AG08396 (cell line): ENCODE data around the gene TPGS1.

ENCODE experiments used
- DNase-seq: peaks from one replicate; pipeline ENCODE4 v3.0.0; 2012; ENCODE audit warnings: low spot score, mixed read lengths

TPGS1 gene

GRCh38 chr19:518598-519231, 11.4 kb downstream of the TPGS1 start:
- no peak for DNase-seq

- DNase-seq, result no peak
These were observed 12.2 kb downstream of the TPGS1 start for GRCh38 chr19:519449-519865.

GRCh38 chr19:522726-523125, 15.4 kb downstream of the TPGS1 start:
- DNase-seq, result no peak

DNA sequence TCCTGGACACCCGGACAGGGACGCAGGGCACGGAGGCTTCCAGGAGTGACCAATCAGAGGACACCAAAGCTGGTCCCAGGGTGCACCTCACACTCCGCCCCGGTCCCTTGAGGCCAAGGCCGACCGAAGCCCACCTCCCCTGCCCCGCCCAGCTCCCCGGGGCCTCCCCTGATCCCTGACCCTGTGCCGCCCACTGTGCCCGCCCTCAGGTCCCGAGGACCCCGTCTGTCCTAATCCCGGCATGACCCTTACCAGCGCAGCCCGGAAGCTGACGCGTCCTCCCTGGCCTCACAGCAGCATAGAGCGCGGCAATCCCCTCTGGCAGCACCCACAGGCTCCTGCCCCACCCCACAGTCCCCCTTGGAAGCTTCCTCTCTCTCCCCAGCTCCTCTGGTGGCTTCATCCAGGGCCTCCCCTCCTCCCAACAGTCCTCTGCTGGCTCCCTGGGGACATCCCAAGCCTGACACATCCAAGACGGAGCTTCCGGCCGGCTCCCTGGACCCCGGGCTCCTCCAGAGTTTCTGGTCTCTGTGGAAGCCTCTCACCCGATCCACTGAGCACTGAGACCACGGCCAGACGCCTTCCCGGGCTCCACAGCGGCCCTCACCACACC, 16.9 kb downstream of the TPGS1 start:
- DNase-seq, result no peak

DNA sequence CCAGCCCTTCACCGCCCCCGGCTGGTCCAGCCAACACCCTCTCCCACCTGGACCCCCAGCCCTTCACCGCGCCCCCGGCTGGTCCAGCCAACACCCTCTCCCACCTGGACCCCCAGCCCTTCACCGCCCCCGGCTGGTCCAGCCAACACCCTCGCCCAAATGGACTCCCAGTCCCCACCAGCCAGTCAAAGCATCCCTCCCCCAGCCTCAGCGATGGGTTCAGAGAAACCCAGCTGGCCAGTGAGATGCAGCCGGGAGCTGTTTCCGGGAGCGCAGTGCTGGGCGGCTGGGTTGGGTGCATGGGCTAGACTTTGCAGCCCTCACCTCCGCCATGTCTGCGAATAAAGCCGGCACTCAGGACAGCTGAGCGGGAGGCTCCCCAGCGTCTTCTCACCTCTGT, 17.7 kb downstream of the TPGS1 start:
- no peak for DNase-seq

- no peak for DNase-seq
These were observed 18.6 kb downstream of the TPGS1 start for GRCh38 chr19:525857-526419.

GRCh38 chr19:530134-531008, 23.1 kb downstream of the TPGS1 start:
- no peak for DNase-seq

DNA sequence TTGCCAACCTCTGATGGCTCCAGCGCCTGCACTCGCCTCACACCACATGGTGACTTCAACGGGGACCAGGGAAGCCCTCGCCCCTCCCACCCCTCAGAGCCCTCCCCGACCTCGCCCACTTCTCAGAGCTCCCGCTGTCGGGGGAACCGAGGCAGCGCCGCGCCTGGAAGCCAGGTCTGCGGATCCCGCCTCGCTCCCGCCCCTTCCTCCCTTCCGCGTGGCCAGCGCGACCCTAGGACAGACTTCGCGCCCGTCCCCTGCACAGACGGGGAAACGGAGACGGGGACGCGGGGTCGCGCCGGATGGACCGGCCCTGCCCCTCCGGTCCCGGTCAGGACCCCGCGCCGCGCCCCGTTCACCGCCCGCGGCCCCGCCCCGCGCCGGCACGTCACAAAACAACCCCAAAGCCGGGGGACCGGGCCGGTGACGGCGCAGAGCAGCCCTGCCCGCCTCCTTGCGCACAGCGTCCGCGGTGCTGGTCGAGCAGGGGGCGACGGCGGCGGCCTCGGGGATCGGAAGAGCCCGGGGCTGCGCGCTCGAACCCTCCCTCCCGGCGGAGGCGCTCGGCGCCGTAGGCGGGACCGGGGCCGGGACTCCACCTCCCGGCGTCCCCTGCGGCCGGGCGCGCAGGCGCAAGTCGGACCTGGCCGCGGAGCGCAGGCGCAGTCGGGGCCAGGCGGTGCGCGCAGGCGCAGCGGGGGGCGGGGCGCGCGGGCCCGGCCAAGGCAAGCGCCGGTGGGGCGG, 23.9 kb downstream of the TPGS1 start:
- peak; percentile 100 for DNase-seq

DNA sequence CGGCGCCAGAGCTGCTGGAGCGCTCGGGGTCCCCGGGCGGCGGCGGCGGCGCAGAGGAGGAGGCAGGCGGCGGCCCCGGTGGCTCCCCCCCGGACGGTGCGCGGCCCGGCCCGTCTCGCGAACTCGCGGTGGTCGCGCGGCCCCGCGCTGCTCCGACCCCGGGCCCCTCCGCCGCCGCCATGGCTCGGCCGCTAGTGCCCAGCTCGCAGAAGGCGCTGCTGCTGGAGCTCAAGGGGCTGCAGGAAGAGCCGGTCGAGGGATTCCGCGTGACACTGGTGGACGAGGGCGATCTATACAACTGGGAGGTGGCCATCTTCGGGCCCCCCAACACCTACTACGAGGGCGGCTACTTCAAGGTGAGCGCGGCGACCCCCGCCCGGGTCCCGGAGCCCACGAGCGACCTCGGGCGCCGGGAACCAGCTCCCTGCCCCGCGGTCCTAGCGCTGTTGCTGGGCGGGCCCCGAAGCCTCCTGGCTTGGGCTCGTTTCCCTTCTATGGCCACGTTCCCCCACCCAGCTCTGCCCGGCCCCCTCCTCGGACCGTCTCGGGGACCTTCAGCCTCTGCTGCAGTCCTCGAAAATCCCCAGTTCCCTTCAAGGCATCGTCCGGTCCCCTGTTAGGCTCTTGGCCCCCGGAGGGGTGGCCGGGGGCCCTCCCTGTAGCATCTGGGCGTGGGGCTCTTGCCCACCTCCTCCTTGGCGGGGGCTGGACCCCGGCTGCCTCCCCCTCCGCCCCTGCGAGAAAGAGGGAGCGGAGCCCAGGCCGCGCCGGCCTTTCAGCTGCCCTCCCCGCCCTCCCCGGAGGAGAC, 24.7 kb downstream of the TPGS1 start, which contains the start of gene CDC34:
Gene CDC34, plus strand, starts transcription at position 8 of the 808 bp plus-strand sequence. Its CDS starts 172 bp downstream, at position 180.
- DNase-seq, result peak; percentile 53

GRCh38 chr19:532561-533363, 25.5 kb downstream of the TPGS1 start:
- DNase-seq, result peak; percentile 82

- no peak for DNase-seq
These were observed 26.2 kb downstream of the TPGS1 start for GRCh38 chr19:533364-534058.

DNA sequence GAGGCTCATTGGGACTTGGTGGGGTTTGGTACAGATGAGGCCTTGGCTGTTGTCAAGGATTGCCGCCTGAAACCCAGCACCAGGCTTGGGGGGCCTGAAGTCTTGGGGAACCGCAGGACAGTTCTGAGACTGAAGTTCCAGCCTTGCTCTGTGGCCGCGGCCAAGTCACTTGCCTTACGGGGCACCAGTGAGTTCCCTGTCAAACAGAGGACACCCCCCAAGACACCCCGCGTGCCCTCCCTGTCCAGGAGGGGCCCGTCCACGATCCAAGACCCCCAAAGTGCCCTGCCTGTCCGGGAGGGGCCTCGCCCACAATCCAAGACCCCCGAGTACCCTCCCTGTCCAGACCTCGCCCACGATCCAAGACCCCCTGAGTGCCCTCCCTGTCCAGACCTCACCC, 26.8 kb downstream of the TPGS1 start:
- DNase-seq, result no peak

- no peak for DNase-seq
These were observed 27.9 kb downstream of the TPGS1 start for GRCh38 chr19:535017-535835.

- DNase-seq, result no peak
These were observed 29.0 kb downstream of the TPGS1 start for GRCh38 chr19:536031-536880.

- DNase-seq, result no peak
These were observed 29.6 kb downstream of the TPGS1 start for GRCh38 chr19:536881-537404.

DNA sequence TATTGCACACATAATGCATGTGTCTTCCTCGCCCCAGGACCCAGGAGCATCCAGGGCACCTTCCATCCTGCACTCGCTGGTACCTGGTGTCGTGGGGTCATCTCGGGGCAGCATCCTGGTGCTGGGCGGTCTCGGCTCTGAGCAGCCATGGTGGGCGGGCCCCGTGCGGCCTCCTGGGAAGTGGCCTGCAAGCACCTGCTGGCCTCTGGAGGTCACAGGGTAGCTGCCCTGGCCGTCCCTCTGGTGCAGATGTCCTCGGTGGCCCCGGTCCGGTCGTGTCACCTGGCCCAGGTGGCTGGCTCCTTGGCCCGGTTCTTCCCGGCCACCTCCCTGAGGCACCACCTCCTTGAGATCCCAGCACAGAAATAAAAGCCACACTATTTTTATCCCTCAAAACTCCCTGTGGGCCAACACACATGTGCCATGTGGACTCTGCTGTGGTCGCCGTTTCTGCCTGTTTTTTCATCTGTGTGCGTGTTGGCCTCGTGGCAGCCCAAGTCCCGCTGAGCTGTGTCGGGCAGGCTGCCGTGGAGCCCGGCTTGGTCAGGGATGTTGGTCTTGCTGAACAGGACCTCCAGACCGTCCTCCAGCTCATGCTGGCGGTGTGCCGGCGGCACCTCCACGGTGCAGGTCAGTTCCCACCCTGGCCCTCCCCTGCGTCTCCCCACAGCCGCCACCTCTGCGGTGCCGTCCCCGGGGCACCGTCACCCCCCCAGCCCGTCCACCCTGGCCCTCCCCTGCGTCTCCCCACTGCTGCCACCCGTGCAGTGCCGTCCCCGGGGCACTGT, 31.5 kb downstream of the TPGS1 start:
- no peak for DNase-seq
